WTC11 (cell line): ENCODE data around the gene CLCN7. TPM values are rescaled to one million over a fixed set of nuclear protein-coding genes. Genes with fewer than 3 reads are reported as not detected.

Experiments used
- ATAC-seq: fragments of 200-7000 bp; cut with Tn5 transposase; 2 replicates; pipeline ENCODE4 v1.10.0; 2021; ENCODE audit warnings: mild to moderate bottlenecking, moderate library complexity
- CTCF ChIA-PET: fragments of 300-600 bp; sonication (Branson Sonifier 250); formaldehyde crosslinking; loops from one replicate; lab custom pipeline; 2021; ENCODE audit warnings: antibody characterized with exemption; lab: Charles Lee
- POLR2A ChIA-PET: fragments of 350-600 bp; sonication (Branson Sonifier 250); formaldehyde crosslinking; loops from one replicate; lab custom pipeline; 2021; ENCODE audit warnings: antibody characterized with exemption; lab: Charles Lee
- DNase-seq: peaks from one replicate; pipeline ENCODE4 v3.0.0; 2021; ENCODE audit warnings: low spot score
- H3K27ac Mint-ChIP-seq: 2 replicates; pipeline ENCODE4 v1.8.0; 2021; ENCODE audit warnings: mixed read lengths
- H3K27me3 Mint-ChIP-seq: 2 replicates; pipeline ENCODE4 v1.8.0; 2021; ENCODE audit warnings: low read depth, mild to moderate bottlenecking, moderate library complexity, mixed read lengths
- H3K36me3 Mint-ChIP-seq: 2 replicates; pipeline ENCODE4 v1.8.0; 2021; ENCODE audit warnings: mixed read lengths
- H3K4me1 Mint-ChIP-seq: 2 replicates; pipeline ENCODE4 v1.8.0; 2022; ENCODE audit warnings: mixed read lengths
- H3K4me3 Mint-ChIP-seq: 2 replicates; pipeline ENCODE4 v1.8.0; 2021; ENCODE audit warnings: mild to moderate bottlenecking, moderate library complexity, mixed read lengths
- H3K9me3 Mint-ChIP-seq: 2 replicates; pipeline ENCODE4 v1.8.0; 2021; ENCODE audit warnings: mixed read lengths
- ATF1 ChIP-seq: sonication (generic); formaldehyde crosslinking; IDR thresholded peaks from 2 replicates; pipeline ENCODE4 v1.8.1; 2023; ENCODE audit warnings: mild to moderate bottlenecking, moderate library complexity, missing genetic modification reagents
- ATF3 ChIP-seq: sonication (generic); formaldehyde crosslinking; conservative IDR thresholded peaks from 2 replicates; pipeline ENCODE4 v1.8.1; 2022; ENCODE audit warnings: mild to moderate bottlenecking, missing genetic modification reagents
- ATF6 ChIP-seq: sonication (generic); formaldehyde crosslinking; IDR thresholded peaks from 2 replicates; pipeline ENCODE4 v1.8.1; 2023; ENCODE audit warnings: mild to moderate bottlenecking, missing genetic modification reagents
- ETV6 ChIP-seq: sonication (generic); formaldehyde crosslinking; IDR thresholded peaks from 2 replicates; pipeline ENCODE4 v1.8.1; 2022; ENCODE audit warnings: mild to moderate bottlenecking, missing genetic modification reagents
- IRF2 ChIP-seq: sonication (generic); formaldehyde crosslinking; IDR thresholded peaks from 2 replicates; pipeline ENCODE4 v1.8.0; 2022; ENCODE audit warnings: low read depth, missing genetic modification reagents, borderline replicate concordance
- JAZF1 ChIP-seq: fragments of 250-450 bp; sonication (Bioruptor Pico); IDR thresholded peaks from 2 replicates; pipeline ENCODE4 v1.9.0; 2021; ENCODE audit warnings: moderate library complexity, mild to moderate bottlenecking, inconsistent platforms
- NFE2L1 ChIP-seq: sonication (generic); formaldehyde crosslinking; IDR thresholded peaks from 2 replicates; pipeline ENCODE4 v1.8.1; 2023; ENCODE audit warnings: missing genetic modification reagents
- NR3C1 ChIP-seq: sonication (generic); formaldehyde crosslinking; conservative IDR thresholded peaks from 2 replicates; pipeline ENCODE4 v1.8.1; 2023; ENCODE audit warnings: low read depth, mild to moderate bottlenecking, missing genetic modification reagents
- OVOL2 ChIP-seq: fragments of 250-450 bp; sonication (Bioruptor Pico); IDR thresholded peaks from 2 replicates; pipeline ENCODE4 v1.9.0; 2021; ENCODE audit warnings: mild to moderate bottlenecking, borderline replicate concordance
- PRRX2 ChIP-seq: fragments of 250-450 bp; sonication (Bioruptor Pico); IDR thresholded peaks from 2 replicates; pipeline ENCODE4 v1.8.0; 2021; ENCODE audit warnings: mild to moderate bottlenecking
- SMAD4 ChIP-seq: sonication (generic); formaldehyde crosslinking; IDR thresholded peaks from 2 replicates; pipeline ENCODE4 v1.8.0; 2022; ENCODE audit warnings: mild to moderate bottlenecking, missing genetic modification reagents
- TEAD4 ChIP-seq: sonication (generic); formaldehyde crosslinking; IDR thresholded peaks from 2 replicates; pipeline ENCODE4 v1.8.0; 2022; ENCODE audit warnings: mild to moderate bottlenecking, missing genetic modification reagents
- TP53 ChIP-seq: sonication (generic); formaldehyde crosslinking; IDR thresholded peaks from 2 replicates; pipeline ENCODE4 v1.8.1; 2023; ENCODE audit warnings: mild to moderate bottlenecking, missing genetic modification reagents
- ZNF281 ChIP-seq: sonication (generic); formaldehyde crosslinking; IDR thresholded peaks from 2 replicates; pipeline ENCODE4 v1.8.0; 2023; ENCODE audit warnings: mild to moderate bottlenecking, missing genetic modification reagents
- ZNF317 ChIP-seq: sonication (generic); formaldehyde crosslinking; IDR thresholded peaks from 2 replicates; pipeline ENCODE4 v1.8.1; 2023; ENCODE audit warnings: low read depth, mild to moderate bottlenecking, moderate library complexity, missing genetic modification reagents, borderline replicate concordance
- total RNA-seq: library from RNA; stranded (reverse); gene quantifications from 3 replicates; pipeline ENCODE4 v1.2.3, GENCODE V29; 2021
- TF ChIP-seq, protein P1 (sequence below): sonication (generic); formaldehyde crosslinking; IDR thresholded peaks from 2 replicates; pipeline ENCODE4 v1.8.1; 2022; ENCODE audit warnings: low read depth, missing genetic modification reagents, borderline replicate concordance
- TF ChIP-seq, protein P2 (sequence below): sonication (generic); formaldehyde crosslinking; IDR thresholded peaks from 2 replicates; pipeline ENCODE4 v1.8.1; 2022; ENCODE audit warnings: missing genetic modification reagents, borderline replicate concordance
- TF ChIP-seq, protein P3 (sequence below): sonication (generic); formaldehyde crosslinking; IDR thresholded peaks from 2 replicates; pipeline ENCODE4 v1.8.0; 2022; ENCODE audit warnings: mild to moderate bottlenecking, missing genetic modification reagents
- TF ChIP-seq, protein P4 (sequence below): sonication (generic); formaldehyde crosslinking; IDR thresholded peaks from 2 replicates; pipeline ENCODE4 v1.8.0; 2022; ENCODE audit warnings: mild to moderate bottlenecking, missing genetic modification reagents

Gene CLCN7
- total RNA-seq, 1 experiment from 2014 or later: 94.1 TPM

DNA sequence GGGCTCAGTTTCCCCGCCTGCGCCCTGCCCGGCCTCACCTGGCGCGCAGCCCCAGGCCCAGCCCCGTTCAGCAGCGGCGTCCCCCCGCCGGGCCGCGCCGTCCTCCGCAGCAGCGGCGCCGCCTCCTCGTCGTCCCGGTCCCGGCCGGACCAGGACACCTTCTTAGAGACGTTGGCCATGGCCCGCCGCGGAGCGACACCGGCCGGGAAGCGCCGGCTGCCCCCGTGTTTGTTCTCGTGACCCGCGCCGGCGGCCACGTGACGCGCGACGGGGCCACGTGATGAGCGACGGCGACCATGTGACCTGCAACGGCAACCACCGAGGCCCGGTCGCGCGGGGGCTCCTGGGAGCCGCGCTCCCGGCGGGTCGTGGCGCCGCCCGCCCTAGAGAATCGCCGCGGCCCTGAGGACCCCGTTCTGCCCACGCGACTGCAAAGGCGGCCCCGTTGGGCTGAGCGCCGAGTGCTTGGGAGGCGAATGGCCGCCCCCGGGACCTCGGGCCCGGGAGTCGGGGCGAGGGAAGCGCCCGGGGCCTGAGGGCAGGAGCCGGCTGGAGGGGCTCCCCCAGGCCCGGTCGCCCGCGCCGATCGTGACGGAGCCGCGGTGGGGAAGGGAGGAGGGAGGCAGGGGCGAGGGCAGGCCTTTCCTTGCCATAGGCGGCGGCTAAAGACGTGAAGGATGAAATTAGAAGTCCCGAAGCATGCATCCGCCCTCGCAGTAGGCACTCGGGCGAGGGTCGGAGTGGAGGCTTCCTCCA lies at the start of gene CLCN7 (continued):
- TF ChIP-seq ATF6 (CRISPR knock-in tag): no peak
- TF ChIP-seq JAZF1: no peak
- peak; percentile 90; the same call in 1 of the 2 replicates for TF ChIP-seq ATF1
- peak; percentile 74; the same call in 1 of the 2 replicates for TF ChIP-seq NFE2L1 (CRISPR knock-in tag)
- 0 out of 2 replicates have a peak, but pooled peaks have one; percentile 27 for TF ChIP-seq IRF2 (CRISPR knock-in tag)
- TF ChIP-seq, protein P1, sequence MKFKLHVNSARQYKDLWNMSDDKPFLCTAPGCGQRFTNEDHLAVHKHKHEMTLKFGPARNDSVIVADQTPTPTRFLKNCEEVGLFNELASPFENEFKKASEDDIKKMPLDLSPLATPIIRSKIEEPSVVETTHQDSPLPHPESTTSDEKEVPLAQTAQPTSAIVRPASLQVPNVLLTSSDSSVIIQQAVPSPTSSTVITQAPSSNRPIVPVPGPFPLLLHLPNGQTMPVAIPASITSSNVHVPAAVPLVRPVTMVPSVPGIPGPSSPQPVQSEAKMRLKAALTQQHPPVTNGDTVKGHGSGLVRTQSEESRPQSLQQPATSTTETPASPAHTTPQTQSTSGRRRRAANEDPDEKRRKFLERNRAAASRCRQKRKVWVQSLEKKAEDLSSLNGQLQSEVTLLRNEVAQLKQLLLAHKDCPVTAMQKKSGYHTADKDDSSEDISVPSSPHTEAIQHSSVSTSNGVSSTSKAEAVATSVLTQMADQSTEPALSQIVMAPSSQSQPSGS: peak; percentile 82
- peak; percentile 48; the same call in 1 of the 2 replicates for TF ChIP-seq ZNF317
- TF ChIP-seq NR3C1 (CRISPR knock-in tag): no peak; the same call in 1 of the 2 replicates
- TF ChIP-seq, protein P2, sequence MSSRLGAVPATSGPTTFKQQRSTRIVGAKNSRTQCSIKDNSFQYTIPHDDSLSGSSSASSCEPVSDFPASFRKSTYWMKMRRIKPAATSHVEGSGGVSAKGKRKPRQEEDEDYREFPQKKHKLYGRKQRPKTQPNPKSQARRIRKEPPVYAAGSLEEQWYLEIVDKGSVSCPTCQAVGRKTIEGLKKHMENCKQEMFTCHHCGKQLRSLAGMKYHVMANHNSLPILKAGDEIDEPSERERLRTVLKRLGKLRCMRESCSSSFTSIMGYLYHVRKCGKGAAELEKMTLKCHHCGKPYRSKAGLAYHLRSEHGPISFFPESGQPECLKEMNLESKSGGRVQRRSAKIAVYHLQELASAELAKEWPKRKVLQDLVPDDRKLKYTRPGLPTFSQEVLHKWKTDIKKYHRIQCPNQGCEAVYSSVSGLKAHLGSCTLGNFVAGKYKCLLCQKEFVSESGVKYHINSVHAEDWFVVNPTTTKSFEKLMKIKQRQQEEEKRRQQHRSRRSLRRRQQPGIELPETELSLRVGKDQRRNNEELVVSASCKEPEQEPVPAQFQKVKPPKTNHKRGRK (CRISPR knock-in tag): no peak
- TF ChIP-seq, protein P3, sequence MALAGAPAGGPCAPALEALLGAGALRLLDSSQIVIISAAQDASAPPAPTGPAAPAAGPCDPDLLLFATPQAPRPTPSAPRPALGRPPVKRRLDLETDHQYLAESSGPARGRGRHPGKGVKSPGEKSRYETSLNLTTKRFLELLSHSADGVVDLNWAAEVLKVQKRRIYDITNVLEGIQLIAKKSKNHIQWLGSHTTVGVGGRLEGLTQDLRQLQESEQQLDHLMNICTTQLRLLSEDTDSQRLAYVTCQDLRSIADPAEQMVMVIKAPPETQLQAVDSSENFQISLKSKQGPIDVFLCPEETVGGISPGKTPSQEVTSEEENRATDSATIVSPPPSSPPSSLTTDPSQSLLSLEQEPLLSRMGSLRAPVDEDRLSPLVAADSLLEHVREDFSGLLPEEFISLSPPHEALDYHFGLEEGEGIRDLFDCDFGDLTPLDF: peak; percentile 92; the same call in 1 of the 2 replicates
- TF ChIP-seq ATF3: peak; percentile 88
- peak; percentile 69; the same call in 1 of the 2 replicates for TF ChIP-seq SMAD4
- no peak for TF ChIP-seq OVOL2 (CRISPR knock-in tag)
- peak; percentile 96 for TF ChIP-seq TP53
- TF ChIP-seq PRRX2 (CRISPR knock-in tag): no peak

GRCh38 chr16:1524366-1524765 lies 49.5 kb upstream of the CLCN7 start:
- H3K27ac Mint-ChIP-seq: no peak overlapping the region
- no peaks in the 10 kb centered on the region for H3K4me1 Mint-ChIP-seq
- ATAC-seq (no peak), DNase-seq (no peak)
- ChIA-PET POLR2A (no interaction called here), CTCF (interaction anchor here (2.0 kb wide), 1 partner anchor 14 kb away, joined by 6 read pairs; no protein-coding TSS in a partner anchor)
- no peaks in the 10 kb centered on the region for H3K27me3 Mint-ChIP-seq
- no peaks in the 10 kb centered on the region for H3K36me3 Mint-ChIP-seq
- no peak overlapping the region for H3K4me3 Mint-ChIP-seq
- no peaks in the 10 kb centered on the region for H3K9me3 Mint-ChIP-seq
- TF ChIP-seq, protein P4, sequence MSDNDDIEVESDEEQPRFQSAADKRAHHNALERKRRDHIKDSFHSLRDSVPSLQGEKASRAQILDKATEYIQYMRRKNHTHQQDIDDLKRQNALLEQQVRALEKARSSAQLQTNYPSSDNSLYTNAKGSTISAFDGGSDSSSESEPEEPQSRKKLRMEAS: no peak
- TF ChIP-seq ATF6 (CRISPR knock-in tag) (no peak), ETV6 (CRISPR knock-in tag) (no peak), JAZF1 (no peak), TEAD4 (CRISPR knock-in tag) (no peak), ZNF281 (CRISPR knock-in tag) (no peak), NR3C1 (CRISPR knock-in tag) (no peak)
